ENCODE data around the gene ATG12.

DNA sequence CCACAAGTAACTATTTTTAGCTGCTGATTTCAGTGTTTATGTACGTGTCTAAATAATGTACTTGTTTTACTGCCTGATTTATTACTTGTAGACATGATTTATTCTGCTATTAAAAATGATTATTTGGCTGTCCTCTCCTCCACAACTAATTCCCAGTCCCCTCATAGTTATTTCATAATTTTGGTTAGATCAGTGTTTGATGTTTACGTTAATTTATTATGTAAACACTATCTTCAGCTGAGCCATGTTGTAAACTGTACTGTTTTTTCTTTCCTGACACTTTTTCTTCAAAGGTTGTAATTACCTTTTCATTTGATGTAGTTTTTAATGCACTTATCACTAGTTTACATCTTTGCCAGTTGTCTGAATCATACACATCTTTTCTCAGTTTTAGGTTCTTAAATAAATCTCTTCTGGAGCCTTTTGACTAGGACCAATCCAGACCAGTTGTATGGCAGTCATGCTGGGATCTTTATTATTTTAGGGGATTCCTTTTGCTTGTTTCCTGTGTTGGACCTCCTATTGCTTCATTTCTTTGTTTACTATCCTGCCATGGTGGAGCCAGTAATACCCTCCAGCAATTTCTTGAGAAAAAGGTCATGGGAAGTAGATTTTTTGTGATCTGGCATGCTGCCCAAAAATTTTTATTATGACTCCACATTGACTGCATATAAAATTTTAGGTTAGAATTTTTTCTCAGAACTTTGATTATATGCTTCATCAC, 16.4 kb upstream of the ATG12 start:
- TF ChIP-seq CTCF (conservative IDR thresholded peaks at IDR 0.05; ENCODE audit: low read depth, low read length) = no peak
- no peak for TF ChIP-seq EZH2 (IDR thresholded peaks at IDR 0.05; ENCODE audit: low read length, unreplicated experiment)
- no peak for TF ChIP-seq EZH2phosphoT487 (IDR thresholded peaks at IDR 0.05; ENCODE audit: borderline replicate concordance, low read length)

Measured in PC-3 (cell line).